Gastroesophageal sphincter (tissue), 3 donors: Measurements from ENCODE around the gene RHBDD1.

Experiments
- CTCF ChIP-seq, 4 experiments: fragments of 200-600 bp in 2 of 4; fragments of 450-650 bp in 2 of 4; sonication (generic) in 1 of 4; IDR thresholded peaks; one replicate each; pipeline ENCODE4 v1.5.1; 2017 to 2019; ENCODE audit warnings: antibody characterized with exemption in 4 of 4, mild to moderate bottlenecking in 2 of 4, moderate library complexity in 2 of 4
- EP300 ChIP-seq: sonication (generic); formaldehyde crosslinking; IDR thresholded peaks from one replicate; pipeline ENCODE4 v1.6.1; 2017; ENCODE audit warnings: antibody characterized with exemption, mild to moderate bottlenecking
- POLR2A ChIP-seq, 2 donors: fragments of 450-650 bp; IDR thresholded peaks; one replicate each; pipeline ENCODE4 v1.6.1; 2017; ENCODE audit warnings: antibody characterized with exemption in 2 of 2, mild to moderate bottlenecking in 2 of 2, moderate library complexity in 1 of 2

DNA sequence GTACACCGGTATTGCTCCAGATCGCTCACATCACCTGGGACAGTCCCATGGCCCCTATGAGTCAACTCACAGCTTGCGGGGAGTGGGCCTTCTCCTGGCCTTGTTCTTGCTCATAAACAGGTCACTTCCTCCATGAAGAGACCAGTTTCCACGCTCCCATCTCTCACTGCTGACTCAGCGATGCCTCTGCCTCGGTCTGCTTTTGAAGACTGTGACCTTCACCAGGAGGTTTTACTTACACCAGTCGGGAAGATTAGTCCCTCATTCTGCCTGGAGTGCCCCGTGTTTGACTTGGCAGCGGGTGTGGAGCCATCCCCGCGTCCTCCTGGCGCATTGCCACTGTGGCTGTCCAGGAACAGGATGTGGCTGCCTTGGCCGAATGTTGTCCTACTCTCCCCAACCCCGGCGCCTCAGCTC, 159.8 kb downstream of the RHBDD1 start:
- TF ChIP-seq CTCF (IDR thresholded peaks at IDR 0.05), result no peak
- TF ChIP-seq POLR2A (IDR thresholded peaks at IDR 0.05), result no peak
- TF ChIP-seq EP300, result no peak
